T-helper 17 cell (primary cell): Measurements from ENCODE around the gene TCF7. TPM values are rescaled to one million over a fixed set of nuclear protein-coding genes. Genes with fewer than 3 reads are reported as not detected.
A peak's percentile ranks its signal among the peaks of the same experiment; 100 is the strongest.

Source experiments
- ATAC-seq: fragments of 150-1000 bp; cut with Tn5 transposase; 2 replicates; pipeline ENCODE4 v1.10.0; 2021; ENCODE audit warnings: mild to moderate bottlenecking, moderate library complexity
- DNase-seq, 3 donors: peaks; one replicate each; pipeline versions ENCODE4 v3.0.0 to v3.0.0-alpha.2; 2020 to 2021
- H3K9me3 ChIP-seq: one replicate; pipeline ENCODE4 v1.7.0; 2013; ENCODE audit warnings: low read length, mild to moderate bottlenecking; ENCODE audit not compliant: control insufficient read depth, poor library complexity, severe bottlenecking
- H3K27ac Mint-ChIP-seq: one replicate; pipeline ENCODE4 v1.8.0; 2022; ENCODE audit warnings: mild to moderate bottlenecking, moderate library complexity, mixed read lengths
- H3K27me3 Mint-ChIP-seq: one replicate; pipeline ENCODE4 v1.8.0; 2022; ENCODE audit warnings: mixed read lengths
- H3K36me3 Mint-ChIP-seq: one replicate; pipeline ENCODE4 v1.8.0; 2022; ENCODE audit warnings: low read depth, mixed read lengths
- H3K4me1 Mint-ChIP-seq: one replicate; pipeline ENCODE4 v1.8.0; 2022; ENCODE audit warnings: mild to moderate bottlenecking, mixed read lengths
- H3K4me3 Mint-ChIP-seq: one replicate; pipeline ENCODE4 v1.8.0; 2022; ENCODE audit warnings: mild to moderate bottlenecking, moderate library complexity, mixed read lengths
- total RNA-seq, 4 donors: library from RNA in 2 of 4; stranded (reverse) in 2 of 4; gene quantifications; one replicate each; pipeline ENCODE4 v1.2.3 and lab custom pipeline; 2022 to 2026

The TCF7 gene
- total RNA-seq, 2 donors from 2014 or later, result 308 to 405 TPM

DNA sequence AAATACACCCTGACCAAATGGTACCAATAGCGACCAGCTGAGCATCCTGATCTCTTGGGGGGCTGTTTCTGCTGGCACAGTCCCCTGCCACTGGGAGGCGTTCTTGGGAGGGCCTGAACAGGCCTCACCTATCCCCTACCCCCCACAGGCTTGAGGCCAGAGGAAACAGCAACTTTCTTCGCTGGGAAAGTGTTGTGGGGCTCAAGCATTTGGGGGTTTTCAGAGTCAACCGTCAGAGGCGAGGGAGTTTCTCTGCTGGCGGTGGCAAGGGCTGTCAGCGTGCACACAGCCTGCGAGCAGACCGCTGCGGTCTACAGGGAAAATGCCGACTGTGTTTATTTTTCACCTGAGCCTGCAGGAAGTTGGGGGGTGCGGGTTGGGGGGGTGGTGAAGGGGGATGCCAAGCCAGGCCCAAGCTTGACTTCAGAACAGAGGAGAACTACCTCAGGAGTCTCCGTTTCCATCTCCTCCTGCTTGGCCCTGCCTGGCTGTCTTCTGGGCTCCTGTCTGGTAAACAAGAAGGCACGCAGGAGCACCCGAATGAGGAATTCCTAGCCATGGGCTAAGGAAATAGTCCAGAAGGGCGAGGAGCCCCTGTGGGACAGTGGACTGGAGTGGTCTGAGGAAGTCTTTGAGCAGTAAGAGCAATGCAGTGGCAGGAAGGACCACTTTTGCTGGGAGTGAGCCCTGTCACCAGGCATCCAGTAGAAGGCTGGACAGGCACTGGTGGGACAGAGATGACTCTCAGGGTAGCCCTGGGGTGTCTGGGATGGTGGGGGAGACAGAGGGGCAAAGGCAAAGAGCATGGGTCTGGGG, 18.1 kb downstream of the TCF7 start:
- peak overlapping the region; percentile 100 for H3K27ac Mint-ChIP-seq
- DNase-seq, result peak; percentile 64 to 83 (median 76)
- H3K4me3 Mint-ChIP-seq, result peak overlapping the region; percentile 90
- H3K27me3 Mint-ChIP-seq, result no peaks in the 10 kb centered on the region
- H3K9me3 ChIP-seq, result no peaks in the 10 kb centered on the region
- H3K4me1 Mint-ChIP-seq, result peaks cover 81% of the 10 kb centered on the region
- H3K36me3 Mint-ChIP-seq, result peaks cover 21% of the 10 kb centered on the region
- ATAC-seq, result peak; percentile 86

DNA sequence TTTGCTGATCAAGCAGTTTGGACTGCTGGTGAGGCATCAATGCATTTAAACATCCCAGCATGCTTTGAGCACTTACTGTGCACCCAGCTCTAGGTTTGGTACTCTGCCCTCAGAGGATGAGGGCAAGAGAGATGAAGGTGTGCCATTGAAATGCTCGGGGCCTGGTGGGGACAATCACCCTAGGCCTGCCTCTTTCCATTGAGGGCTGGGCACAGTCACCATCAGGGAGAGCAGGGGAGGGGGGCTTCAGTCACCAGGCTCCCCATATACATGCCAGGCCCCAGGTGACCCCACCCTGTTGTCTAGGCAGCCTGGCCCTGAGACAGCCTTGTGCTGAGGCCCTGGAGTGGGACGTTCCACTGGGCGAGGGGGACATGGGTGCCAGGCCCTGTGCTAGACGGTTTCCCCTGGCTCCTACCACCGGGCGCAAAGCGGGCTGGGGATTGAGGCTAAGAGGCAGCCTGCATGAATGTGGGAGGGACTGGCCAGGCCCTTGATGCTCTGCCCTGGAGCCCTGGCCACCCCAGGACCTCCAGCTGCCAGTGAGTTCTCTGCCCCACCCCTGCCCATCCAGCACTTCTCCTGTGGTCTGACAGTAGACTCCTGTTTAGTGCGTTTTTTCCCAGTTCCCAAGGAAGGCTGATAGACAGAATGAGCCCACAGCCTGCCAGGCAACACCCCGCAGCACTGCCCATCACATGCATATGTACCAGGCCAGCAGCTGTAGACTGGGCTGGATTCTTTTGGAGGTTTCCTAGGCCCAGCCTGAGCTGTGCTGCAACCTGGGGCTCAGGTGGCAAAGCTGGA, 18.9 kb downstream of the TCF7 start:
- Mint-ChIP-seq H3K4me1 (peaks cover 73% of the 10 kb centered on the region), H3K27me3 (no peaks in the 10 kb centered on the region), H3K4me3 (peak overlapping the region; percentile 90), H3K36me3 (peaks cover 21% of the 10 kb centered on the region), H3K27ac (peak overlapping the region; percentile 100)
- DNase-seq (peak in 2 of 3 donors; percentile 8 to 11), ATAC-seq (no peak)
- no peaks in the 10 kb centered on the region for H3K9me3 ChIP-seq

DNA sequence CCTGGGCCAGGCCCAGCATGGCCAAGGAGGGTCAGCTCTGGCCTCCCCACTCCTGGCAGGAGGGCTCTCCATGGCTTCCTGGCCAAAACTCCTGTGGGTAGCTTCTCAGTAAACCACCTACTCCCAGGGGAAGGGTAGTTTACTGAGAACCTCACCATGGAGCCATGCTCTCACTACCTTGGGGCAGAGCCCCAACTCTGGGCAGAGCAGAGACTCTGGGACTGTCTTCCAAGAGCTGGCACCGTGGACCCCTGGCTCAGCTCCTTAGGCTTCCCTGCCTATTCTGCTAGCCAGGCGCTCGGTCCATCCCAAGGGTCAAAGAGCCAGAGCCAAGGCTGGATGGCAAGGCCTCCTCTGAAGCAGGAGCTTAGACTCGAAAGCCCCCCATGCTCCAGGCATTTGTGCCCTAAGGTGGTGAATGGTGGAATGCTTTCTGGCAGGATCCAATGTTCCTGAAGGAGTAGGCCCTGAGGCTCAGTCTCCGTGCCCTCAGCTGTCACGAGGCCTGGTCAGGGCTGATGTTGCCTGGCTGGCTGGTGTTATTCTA, 19.6 kb downstream of the TCF7 start:
- Mint-ChIP-seq H3K4me1 (peaks cover 69% of the 10 kb centered on the region), H3K27ac (peak overlapping the region; percentile 100), H3K36me3 (peaks cover 23% of the 10 kb centered on the region), H3K4me3 (peak overlapping the region; percentile 90), H3K27me3 (no peaks in the 10 kb centered on the region)
- H3K9me3 ChIP-seq, result no peaks in the 10 kb centered on the region
- ATAC-seq (no peak), DNase-seq (peak in 2 of 3 donors; percentile 4 to 7)

DNA sequence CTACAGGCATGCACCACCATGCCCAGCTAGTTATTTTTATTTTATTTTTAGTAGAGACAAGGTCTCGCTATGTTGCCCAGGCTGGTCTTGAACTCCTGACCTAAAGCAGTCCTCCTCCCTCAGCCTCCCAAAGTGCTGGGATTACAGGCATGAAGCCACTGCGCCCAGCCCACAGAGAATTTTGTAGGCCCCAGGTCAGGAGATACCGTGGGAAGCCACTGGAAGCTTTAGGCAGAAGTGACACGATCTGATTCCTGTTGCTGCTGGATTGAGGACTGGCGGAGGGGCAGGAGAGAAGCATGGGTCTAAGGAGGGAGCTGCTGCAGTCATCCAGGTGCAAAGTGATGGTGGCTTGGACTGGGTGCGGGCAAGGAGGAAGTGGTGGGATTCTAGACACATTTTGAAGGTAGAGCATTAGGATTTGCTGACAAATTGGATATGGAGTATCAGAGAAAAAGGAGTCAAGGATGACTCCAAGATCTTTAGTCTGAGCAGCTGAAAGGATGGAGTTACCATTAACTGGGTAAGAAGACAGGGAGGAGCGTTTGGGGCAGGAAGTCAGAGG, 20.7 kb downstream of the TCF7 start:
- Mint-ChIP-seq H3K36me3 (peaks cover 21% of the 10 kb centered on the region), H3K4me1 (peaks cover 65% of the 10 kb centered on the region), H3K27ac (peak overlapping the region; percentile 100), H3K27me3 (no peaks in the 10 kb centered on the region), H3K4me3 (peak overlapping the region; percentile 91)
- DNase-seq (peak in 2 of 3 donors; percentile 2), ATAC-seq (no peak)
- no peaks in the 10 kb centered on the region for H3K9me3 ChIP-seq

DNA sequence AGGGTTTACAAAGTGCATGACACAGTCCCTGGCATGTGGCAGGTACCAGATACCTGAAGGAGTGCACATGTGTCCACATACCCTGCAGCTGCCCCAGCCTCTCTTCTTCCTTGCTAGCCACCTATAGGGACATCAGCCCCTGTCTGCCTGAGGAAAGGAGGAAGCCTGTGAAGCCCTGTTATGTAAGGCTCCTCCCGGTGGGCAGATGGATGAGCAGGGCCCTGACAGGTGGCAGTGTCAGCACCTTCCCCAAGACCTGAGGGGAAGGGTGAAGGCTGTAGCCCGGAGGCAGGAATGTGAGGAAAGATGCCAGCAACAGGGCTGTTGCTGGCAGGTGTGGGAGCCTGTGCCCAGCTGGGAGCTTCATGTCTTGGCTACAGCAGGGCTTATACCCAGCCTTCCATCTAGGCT, 21.7 kb downstream of the TCF7 start:
- ATAC-seq, result no peak
- peak overlapping the region; percentile 100 for H3K27ac Mint-ChIP-seq
- H3K4me1 Mint-ChIP-seq, result peaks cover 64% of the 10 kb centered on the region
- peaks cover 20% of the 10 kb centered on the region for H3K36me3 Mint-ChIP-seq
- H3K27me3 Mint-ChIP-seq, result no peaks in the 10 kb centered on the region
- peak overlapping the region; percentile 91 for H3K4me3 Mint-ChIP-seq
- no peaks in the 10 kb centered on the region for H3K9me3 ChIP-seq
- DNase-seq, result peak in 2 of 3 donors; percentile 2 to 8

DNA sequence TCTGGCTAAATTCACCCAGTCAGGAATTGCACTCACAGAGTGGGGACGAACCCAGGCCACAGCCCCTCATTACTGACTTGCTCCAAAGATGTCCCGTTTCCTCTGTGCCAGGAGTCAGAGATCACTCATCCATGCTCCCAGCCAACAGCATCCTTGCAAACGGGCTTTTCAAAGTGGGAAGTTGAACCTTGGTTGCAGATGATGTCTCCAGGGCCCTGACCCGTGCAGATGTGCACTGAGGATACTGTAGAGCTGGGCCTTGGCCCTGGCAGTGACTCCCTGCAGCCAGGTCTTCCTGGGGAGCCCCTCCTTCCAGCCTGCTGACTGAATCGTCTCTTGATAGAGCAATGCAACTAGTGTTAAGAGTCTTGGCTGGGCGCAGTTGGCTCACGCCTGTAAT, 22.3 kb downstream of the TCF7 start:
- H3K4me1 Mint-ChIP-seq, result peaks cover 65% of the 10 kb centered on the region
- H3K9me3 ChIP-seq, result no peaks in the 10 kb centered on the region
- H3K27me3 Mint-ChIP-seq, result no peaks in the 10 kb centered on the region
- H3K27ac Mint-ChIP-seq, result peak overlapping the region; percentile 100
- peaks cover 25% of the 10 kb centered on the region for H3K36me3 Mint-ChIP-seq
- DNase-seq (peak in 1 of 3 donors; percentile 3), ATAC-seq (no peak)
- peak overlapping the region; percentile 91 for H3K4me3 Mint-ChIP-seq

DNA sequence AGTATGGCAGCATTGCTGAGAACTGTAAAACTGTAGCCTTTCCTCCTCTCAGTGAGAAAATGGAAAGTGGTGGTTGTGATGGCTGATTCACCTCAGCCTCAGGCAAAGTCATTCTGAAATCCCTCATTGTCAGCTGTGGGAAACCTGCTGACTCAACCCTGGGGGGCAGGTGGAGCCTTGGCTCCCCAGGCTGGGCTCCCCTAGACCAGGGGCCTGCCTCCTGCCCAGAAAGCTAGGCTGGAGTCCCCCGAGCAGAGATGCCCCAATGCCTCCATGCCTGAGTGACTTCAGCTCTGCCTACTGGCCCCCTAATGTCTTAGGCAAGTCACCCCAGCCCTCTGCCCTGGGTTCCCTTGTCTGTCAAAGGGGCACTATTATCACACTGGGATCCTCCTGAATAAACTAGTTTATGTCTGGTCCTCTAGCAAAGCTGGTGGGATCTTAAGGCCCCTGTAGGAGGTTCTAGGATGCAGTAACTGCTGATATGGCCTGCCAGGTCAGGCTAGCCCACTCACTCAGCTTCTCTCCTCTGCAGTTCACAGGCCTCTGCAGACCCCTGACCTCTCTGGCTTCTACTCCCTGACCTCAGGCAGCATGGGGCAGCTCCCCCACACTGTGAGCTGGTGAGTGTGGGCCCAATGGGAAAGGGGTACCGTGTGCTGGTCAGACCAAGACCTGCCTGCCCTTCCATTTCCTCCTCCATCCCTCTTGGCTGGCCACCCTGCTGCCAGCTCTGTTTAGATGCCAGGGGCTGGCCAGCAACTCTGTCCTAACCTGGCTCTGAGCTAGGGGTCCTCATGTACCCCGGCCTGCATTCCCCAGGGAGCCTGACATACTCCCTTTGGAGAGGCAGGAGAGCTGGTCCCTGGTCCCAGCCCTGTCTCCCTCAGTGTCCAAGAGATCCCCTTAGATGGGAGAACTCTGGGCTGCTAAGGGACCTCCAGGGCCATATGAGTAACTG, 24.2 kb downstream of the TCF7 start:
- DNase-seq, result peak in 1 of 3 donors; percentile 4
- peaks cover 22% of the 10 kb centered on the region for H3K36me3 Mint-ChIP-seq
- peak overlapping the region; percentile 100 for H3K27ac Mint-ChIP-seq
- peak overlapping the region; percentile 91 for H3K4me3 Mint-ChIP-seq
- H3K4me1 Mint-ChIP-seq, result peaks cover 50% of the 10 kb centered on the region
- ATAC-seq, result peak; percentile 10
- no peaks in the 10 kb centered on the region for H3K27me3 Mint-ChIP-seq
- H3K9me3 ChIP-seq, result no peaks in the 10 kb centered on the region

DNA sequence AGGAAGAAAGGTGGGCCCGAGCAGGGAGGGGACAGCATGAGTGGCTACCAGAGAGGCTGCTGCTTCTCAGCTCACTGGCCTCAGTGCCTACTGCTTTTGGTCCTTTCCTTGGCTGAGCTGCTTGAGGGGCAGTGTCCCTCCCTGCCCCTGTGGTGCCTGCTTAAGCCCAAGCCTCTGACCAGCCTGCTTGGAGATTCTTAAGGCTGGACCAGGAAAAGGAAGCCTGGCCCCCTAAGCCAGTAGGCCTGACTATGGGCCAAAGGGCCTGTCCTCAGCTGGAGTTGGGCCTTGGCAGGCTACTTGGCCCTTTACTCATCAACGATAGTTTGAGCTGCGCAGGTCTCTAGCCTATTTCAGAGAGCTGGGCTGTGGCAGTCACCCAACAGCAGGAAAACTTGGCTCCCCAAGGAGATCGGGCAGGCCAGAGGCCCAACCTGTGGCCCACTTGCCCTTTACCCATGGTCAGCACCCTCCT, 24.9 kb downstream of the TCF7 start:
- peak in 1 of 3 donors; percentile 3 for DNase-seq

DNA sequence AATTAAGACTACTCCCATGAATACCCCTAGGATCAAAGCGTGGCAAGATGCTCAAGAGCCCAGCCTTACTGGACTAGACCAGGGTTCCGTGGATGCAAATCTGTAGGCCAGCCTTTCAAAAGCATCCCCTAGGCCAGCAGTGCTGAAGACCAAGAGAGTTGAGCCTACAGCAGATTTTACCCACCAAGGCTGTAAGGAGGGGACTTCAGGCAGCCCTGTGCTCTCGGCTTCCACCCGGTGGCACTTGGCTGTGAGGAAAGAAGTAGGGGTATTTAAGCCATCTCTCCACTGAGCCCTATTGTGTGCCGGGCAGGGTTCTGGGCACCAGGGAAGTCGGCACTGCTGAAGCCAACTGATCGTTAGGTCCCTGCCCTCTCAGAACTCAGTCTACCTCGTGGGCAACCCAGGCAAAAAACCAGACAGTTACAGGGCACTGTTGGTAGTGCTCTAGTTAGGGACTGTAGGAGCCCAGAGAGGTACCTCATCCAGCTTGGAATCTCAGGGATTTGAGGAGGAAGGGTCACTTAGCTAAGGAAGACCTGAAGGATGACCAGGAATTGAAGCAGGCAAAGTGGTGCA, 25.5 kb downstream of the TCF7 start:
- Mint-ChIP-seq H3K4me3 (no peak overlapping the region), H3K27ac (peak overlapping the region; percentile 100), H3K36me3 (peaks cover 25% of the 10 kb centered on the region), H3K27me3 (no peaks in the 10 kb centered on the region), H3K4me1 (peaks cover 52% of the 10 kb centered on the region)
- peak in 1 of 3 donors; percentile 3 for DNase-seq
- no peaks in the 10 kb centered on the region for H3K9me3 ChIP-seq
- no peak for ATAC-seq

More for the DNA sequence above, 24.9 kb downstream of the TCF7 start:
- Mint-ChIP-seq H3K27ac (peak overlapping the region; percentile 100), H3K36me3 (peaks cover 23% of the 10 kb centered on the region), H3K4me1 (peaks cover 52% of the 10 kb centered on the region), H3K4me3 (no peak overlapping the region), H3K27me3 (no peaks in the 10 kb centered on the region)
- ATAC-seq, result no peak
- H3K9me3 ChIP-seq, result no peaks in the 10 kb centered on the region

DNA sequence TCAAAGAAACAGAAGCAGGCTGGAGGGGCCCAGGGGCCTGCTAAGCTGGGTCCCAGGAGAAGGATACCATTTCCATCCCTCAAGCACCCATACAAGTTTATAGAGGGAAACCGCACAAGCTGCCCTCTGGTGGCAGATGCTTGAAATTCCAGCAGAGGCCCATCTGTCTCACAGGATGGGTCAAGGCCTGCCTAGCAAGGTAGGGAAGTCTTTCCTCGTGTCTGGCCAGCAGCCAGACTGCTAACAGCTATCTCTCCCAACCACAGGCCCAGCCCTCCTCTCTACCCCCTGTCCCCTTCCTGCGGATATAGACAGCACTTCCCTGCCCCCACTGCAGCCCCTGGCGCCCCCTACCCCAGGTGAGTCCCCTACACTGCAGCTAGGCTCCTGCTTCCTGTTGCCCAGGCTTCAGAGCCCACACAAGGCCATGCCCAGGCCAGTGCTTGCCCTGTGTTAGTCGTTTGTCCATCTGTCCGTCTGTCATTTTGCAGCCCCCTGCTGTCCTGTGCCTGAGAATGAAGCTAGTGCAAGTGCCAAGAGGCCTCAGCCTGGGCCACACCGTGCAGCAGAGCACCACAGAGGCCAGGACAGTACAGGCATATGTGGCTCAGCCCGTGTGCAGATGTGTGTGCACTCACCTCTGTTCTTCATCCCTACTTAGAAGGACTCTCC, 26.2 kb downstream of the TCF7 start:
- Mint-ChIP-seq H3K36me3 (peaks cover 19% of the 10 kb centered on the region), H3K4me3 (peak overlapping the region; percentile 80), H3K27ac (peak overlapping the region; percentile 100), H3K4me1 (peaks cover 49% of the 10 kb centered on the region), H3K27me3 (no peaks in the 10 kb centered on the region)
- peak; percentile 49 for ATAC-seq
- H3K9me3 ChIP-seq, result no peaks in the 10 kb centered on the region
- DNase-seq, result peak in 1 of 3 donors; percentile 51

DNA sequence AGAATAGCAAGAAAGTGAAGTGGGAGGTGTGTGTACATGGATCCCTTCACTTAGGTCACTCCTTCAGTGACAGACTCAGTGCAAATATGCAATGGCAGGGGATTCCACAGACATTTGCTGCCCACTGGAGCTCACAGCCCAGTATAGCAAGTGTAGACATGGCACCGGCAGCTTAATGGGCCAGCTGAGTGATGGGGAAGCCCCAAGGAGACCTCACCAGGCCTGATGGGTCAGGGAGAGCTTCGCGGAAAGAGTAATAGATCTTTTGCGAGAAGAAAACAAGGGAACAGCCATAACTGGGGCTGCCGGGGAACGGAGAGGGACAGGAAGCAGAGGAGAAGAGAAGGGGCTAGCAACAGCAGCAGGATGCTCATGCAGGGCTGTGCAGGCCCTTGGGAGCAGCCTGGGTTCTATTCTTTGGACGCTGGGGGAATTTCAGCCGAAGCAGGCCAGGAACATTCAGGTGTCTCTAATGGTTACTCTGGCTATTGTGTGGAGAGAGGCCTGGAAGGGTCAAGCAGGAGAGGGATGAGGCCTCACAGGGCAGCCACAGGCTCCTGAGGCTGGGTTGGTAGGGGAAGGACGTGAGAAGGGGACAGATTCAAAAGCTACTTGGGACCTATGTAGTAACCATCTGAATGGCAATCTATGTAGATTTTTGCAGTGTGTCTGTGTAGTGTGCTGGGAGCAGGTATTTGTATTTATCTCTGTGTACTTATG, 27.0 kb downstream of the TCF7 start:
- ATAC-seq (no peak), DNase-seq (no peak)
- H3K36me3 Mint-ChIP-seq, result peaks cover 16% of the 10 kb centered on the region
- H3K4me3 Mint-ChIP-seq, result peak overlapping the region; percentile 76
- H3K4me1 Mint-ChIP-seq, result peaks cover 46% of the 10 kb centered on the region
- no peaks in the 10 kb centered on the region for H3K9me3 ChIP-seq
- no peaks in the 10 kb centered on the region for H3K27me3 Mint-ChIP-seq
- H3K27ac Mint-ChIP-seq, result peak overlapping the region; percentile 100
